GM12878 (cell line): ENCODE measurements around the gene CD55. TPM values are rescaled to one million over a fixed set of nuclear protein-coding genes. Genes with fewer than 3 reads are reported as not detected.

ENCODE experiments used
- BACH1 ChIP-seq: fragments of 450-650 bp; IDR thresholded peaks from 2 replicates; pipeline ENCODE4 v1.6.1; 2017; ENCODE audit warnings: mild to moderate bottlenecking, borderline replicate concordance
- CBFB ChIP-seq: IDR thresholded peaks from 2 replicates; pipeline ENCODE4 v1.6.1; 2016; ENCODE audit warnings: antibody characterized with exemption, low read depth
- CHD1 ChIP-seq: IDR thresholded peaks from 2 replicates; pipeline ENCODE4 v1.6.1; 2012; ENCODE audit warnings: low read depth, low read length, improper control_type of control experiment
- FOS ChIP-seq: IDR thresholded peaks from 3 replicates; pipeline ENCODE4 v1.6.1; 2011; ENCODE audit warnings: borderline replicate concordance; ENCODE audit not compliant: insufficient read length; ENCODE audit errors: extremely low read depth
- GATAD2B ChIP-seq: fragments of 450-650 bp; conservative IDR thresholded peaks from 2 replicates; pipeline ENCODE4 v1.6.1; 2017; ENCODE audit warnings: low read depth, mild to moderate bottlenecking, moderate library complexity
- HCFC1 ChIP-seq: fragments of 150-350 bp; IDR thresholded peaks from 2 replicates; pipeline ENCODE4 v1.6.1; 2014; ENCODE audit warnings: low read length
- KDM1A ChIP-seq: fragments of 200-600 bp; sonication (generic); IDR thresholded peaks from 2 replicates; pipeline ENCODE4 v1.6.1; 2016; ENCODE audit warnings: borderline replicate concordance
- MTA2 ChIP-seq: fragments of 450-650 bp; IDR thresholded peaks from 2 replicates; pipeline ENCODE4 v1.6.1; 2016; ENCODE audit warnings: low read depth, mild to moderate bottlenecking, moderate library complexity
- NBN ChIP-seq: fragments of 450-650 bp; IDR thresholded peaks from 2 replicates; pipeline ENCODE4 v1.6.1; 2016
- RBBP5 ChIP-seq: fragments of 200-600 bp; sonication (generic); conservative IDR thresholded peaks from 2 replicates; pipeline ENCODE4 v1.6.1; 2016
- RFX5 ChIP-seq: IDR thresholded peaks from 2 replicates; pipeline ENCODE4 v1.6.1; 2011; ENCODE audit warnings: low read depth, low read length, improper control_type of control experiment
- SIN3A ChIP-seq: IDR thresholded peaks from 2 replicates; pipeline ENCODE4 v1.6.1; 2012; ENCODE audit warnings: low read depth, low read length, improper control_type of control experiment
- SMAD1 ChIP-seq: fragments of 450-650 bp; IDR thresholded peaks from 2 replicates; pipeline ENCODE4 v1.6.1; 2018; ENCODE audit warnings: mild to moderate bottlenecking, low read depth; ENCODE audit not compliant: partially characterized antibody
- SP1 ChIP-seq: IDR thresholded peaks from one replicate; pipeline ENCODE4 v1.6.1; 2011; ENCODE audit warnings: low read depth, low read length
- SREBF2 ChIP-seq: IDR thresholded peaks from 2 replicates; pipeline ENCODE4 v1.6.1; 2012; ENCODE audit warnings: mild to moderate bottlenecking, low read length
- ZZZ3 ChIP-seq: IDR thresholded peaks from 2 replicates; pipeline ENCODE4 v1.6.1; 2011; ENCODE audit warnings: low read depth; ENCODE audit not compliant: control insufficient read depth, insufficient read length
- polyA plus RNA-seq, 11 experiments: library from polyadenylated mRNA; depleted of rRNA in 4 of 11; unstranded in 6 of 11; stranded (reverse) in 5 of 11; fragments of >200 nt; fragmentation: Nextera tagmentation in 4 of 11; fragmentation: Illumina TruSeq in 1 of 11; extraction: Ambion mirVana in 4 of 11; extraction: Trizol in 1 of 11; gene quantifications; 1 replicate in 1 of 11; 2 replicates in 10 of 11; pipeline versions ENCODE4 v1.2.1 to v1.2.3, GENCODE V29; 2011 to 2016; ENCODE audit warnings: inconsistent platforms in 2 of 11, missing spikeins in 2 of 11, low read depth in 1 of 11
- total RNA-seq, 4 experiments: library from RNA; depleted of rRNA in 3 of 4; stranded (reverse); fragments of >200 nt in 3 of 4; fragmentation: Illumina TruSeq in 1 of 4; extraction: Trizol in 1 of 4; gene quantifications; 2 replicates each; pipeline versions ENCODE4 v1.2.1 to v1.2.3, GENCODE V29; 2013 to 2021
- TF ChIP-seq, protein P1 (sequence below): fragments of 450-650 bp; IDR thresholded peaks from 2 replicates; pipeline ENCODE4 v1.6.1; 2017; ENCODE audit warnings: low read depth, mild to moderate bottlenecking, moderate library complexity
- TF ChIP-seq, protein P2 (sequence below): fragments of 450-650 bp; IDR thresholded peaks from 2 replicates; pipeline ENCODE4 v1.6.1; 2016; ENCODE audit warnings: mild to moderate bottlenecking, moderate library complexity, borderline replicate concordance
- TF ChIP-seq, protein P3 (sequence below): fragments of 450-650 bp; IDR thresholded peaks from 2 replicates; pipeline ENCODE4 v1.6.1; 2016; ENCODE audit warnings: mild to moderate bottlenecking
- TF ChIP-seq, protein P4 (sequence below): IDR thresholded peaks from 2 replicates; pipeline ENCODE4 v1.6.1; 2011; ENCODE audit warnings: borderline replicate concordance, low read depth, mild to moderate bottlenecking, moderate library complexity, mixed read lengths, low read length; ENCODE audit not compliant: insufficient read depth; ENCODE audit errors: extremely low read length
- TF ChIP-seq, protein P5 (sequence below): fragments of 450-650 bp; IDR thresholded peaks from 2 replicates; pipeline ENCODE4 v1.6.1; 2018; ENCODE audit warnings: borderline replicate concordance, mild to moderate bottlenecking; ENCODE audit not compliant: partially characterized antibody

CD55 gene
- total and polyA plus RNA-seq, 10 of the 15 experiments (the other 5 are each of a cell fraction or from before 2014, with no cell fraction given) = 5.2 to 46.5 (median 15.1) TPM

DNA sequence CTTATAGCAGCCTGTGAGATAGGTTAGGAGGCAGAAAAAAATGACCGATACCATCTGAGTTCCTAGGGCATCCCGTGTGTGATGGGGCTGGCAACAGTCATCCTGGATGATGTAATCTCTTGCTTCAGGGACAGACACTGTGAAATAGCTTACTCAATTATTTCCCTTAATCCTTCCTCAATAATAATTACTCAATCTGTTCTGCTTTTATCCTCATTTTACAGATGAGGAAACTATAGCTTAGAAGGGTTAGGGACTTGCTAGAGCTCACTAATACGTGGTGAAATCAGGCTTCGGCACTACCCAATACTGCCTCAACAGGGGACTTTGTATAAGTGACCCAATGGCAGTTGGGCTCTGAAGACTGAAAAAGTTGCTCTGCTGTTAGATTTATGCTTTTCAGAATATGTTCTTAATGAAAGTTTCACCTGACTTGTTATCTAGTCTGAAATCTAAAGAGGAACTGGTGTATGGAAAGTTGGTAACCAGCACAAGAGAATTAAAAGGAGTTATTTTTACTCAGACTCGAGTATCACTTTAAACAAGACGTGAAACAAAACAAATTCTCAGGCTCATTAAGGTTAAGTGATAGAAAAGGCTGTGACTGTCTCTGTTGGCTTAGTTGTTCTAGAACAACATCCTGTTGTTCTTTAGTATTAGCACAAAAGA, 14.4 kb downstream of the CD55 start (continued):
- TF ChIP-seq CHD1 (peak; percentile 83; the same call in 1 of the 2 replicates), SP1 (no peak), SIN3A (no peak), NBN (peak; percentile 48; the same call in 1 of the 2 replicates), MTA2 (peak; percentile 95), HCFC1 (no peak), BACH1 (0 out of 2 replicates have a peak, but pooled peaks have one; percentile 15), KDM1A (no peak), FOS (no peak), CBFB (no peak), ZZZ3 (no peak), RFX5 (no peak), GATAD2B (no peak; the same call in 1 of the 2 replicates), SREBF2 (no peak), RBBP5 (no peak), SMAD1 (peak; percentile 49)
- TF ChIP-seq, protein P1, sequence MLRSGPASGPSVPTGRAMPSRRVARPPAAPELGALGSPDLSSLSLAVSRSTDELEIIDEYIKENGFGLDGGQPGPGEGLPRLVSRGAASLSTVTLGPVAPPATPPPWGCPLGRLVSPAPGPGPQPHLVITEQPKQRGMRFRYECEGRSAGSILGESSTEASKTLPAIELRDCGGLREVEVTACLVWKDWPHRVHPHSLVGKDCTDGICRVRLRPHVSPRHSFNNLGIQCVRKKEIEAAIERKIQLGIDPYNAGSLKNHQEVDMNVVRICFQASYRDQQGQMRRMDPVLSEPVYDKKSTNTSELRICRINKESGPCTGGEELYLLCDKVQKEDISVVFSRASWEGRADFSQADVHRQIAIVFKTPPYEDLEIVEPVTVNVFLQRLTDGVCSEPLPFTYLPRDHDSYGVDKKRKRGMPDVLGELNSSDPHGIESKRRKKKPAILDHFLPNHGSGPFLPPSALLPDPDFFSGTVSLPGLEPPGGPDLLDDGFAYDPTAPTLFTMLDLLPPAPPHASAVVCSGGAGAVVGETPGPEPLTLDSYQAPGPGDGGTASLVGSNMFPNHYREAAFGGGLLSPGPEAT = peak; percentile 84; the same call in 1 of the 2 replicates
- TF ChIP-seq, protein P2, sequence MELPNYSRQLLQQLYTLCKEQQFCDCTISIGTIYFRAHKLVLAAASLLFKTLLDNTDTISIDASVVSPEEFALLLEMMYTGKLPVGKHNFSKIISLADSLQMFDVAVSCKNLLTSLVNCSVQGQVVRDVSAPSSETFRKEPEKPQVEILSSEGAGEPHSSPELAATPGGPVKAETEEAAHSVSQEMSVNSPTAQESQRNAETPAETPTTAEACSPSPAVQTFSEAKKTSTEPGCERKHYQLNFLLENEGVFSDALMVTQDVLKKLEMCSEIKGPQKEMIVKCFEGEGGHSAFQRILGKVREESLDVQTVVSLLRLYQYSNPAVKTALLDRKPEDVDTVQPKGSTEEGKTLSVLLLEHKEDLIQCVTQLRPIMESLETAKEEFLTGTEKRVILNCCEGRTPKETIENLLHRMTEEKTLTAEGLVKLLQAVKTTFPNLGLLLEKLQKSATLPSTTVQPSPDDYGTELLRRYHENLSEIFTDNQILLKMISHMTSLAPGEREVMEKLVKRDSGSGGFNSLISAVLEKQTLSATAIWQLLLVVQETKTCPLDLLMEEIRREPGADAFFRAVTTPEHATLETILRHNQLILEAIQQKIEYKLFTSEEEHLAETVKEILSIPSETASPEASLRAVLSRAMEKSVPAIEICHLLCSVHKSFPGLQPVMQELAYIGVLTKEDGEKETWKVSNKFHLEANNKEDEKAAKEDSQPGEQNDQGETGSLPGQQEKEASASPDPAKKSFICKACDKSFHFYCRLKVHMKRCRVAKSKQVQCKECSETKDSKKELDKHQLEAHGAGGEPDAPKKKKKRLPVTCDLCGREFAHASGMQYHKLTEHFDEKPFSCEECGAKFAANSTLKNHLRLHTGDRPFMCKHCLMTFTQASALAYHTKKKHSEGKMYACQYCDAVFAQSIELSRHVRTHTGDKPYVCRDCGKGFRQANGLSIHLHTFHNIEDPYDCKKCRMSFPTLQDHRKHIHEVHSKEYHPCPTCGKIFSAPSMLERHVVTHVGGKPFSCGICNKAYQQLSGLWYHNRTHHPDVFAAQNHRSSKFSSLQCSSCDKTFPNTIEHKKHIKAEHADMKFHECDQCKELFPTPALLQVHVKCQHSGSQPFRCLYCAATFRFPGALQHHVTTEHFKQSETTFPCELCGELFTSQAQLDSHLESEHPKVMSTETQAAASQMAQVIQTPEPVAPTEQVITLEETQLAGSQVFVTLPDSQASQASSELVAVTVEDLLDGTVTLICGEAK = peak; percentile 29; the same call in 1 of the 2 replicates
- TF ChIP-seq, protein P3, sequence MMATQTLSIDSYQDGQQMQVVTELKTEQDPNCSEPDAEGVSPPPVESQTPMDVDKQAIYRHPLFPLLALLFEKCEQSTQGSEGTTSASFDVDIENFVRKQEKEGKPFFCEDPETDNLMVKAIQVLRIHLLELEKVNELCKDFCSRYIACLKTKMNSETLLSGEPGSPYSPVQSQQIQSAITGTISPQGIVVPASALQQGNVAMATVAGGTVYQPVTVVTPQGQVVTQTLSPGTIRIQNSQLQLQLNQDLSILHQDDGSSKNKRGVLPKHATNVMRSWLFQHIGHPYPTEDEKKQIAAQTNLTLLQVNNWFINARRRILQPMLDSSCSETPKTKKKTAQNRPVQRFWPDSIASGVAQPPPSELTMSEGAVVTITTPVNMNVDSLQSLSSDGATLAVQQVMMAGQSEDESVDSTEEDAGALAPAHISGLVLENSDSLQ = no peak; the same call in 1 of the 2 replicates
- TF ChIP-seq, protein P4, sequence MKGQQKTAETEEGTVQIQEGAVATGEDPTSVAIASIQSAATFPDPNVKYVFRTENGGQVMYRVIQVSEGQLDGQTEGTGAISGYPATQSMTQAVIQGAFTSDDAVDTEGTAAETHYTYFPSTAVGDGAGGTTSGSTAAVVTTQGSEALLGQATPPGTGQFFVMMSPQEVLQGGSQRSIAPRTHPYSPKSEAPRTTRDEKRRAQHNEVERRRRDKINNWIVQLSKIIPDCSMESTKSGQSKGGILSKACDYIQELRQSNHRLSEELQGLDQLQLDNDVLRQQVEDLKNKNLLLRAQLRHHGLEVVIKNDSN = no peak
- TF ChIP-seq, protein P5, sequence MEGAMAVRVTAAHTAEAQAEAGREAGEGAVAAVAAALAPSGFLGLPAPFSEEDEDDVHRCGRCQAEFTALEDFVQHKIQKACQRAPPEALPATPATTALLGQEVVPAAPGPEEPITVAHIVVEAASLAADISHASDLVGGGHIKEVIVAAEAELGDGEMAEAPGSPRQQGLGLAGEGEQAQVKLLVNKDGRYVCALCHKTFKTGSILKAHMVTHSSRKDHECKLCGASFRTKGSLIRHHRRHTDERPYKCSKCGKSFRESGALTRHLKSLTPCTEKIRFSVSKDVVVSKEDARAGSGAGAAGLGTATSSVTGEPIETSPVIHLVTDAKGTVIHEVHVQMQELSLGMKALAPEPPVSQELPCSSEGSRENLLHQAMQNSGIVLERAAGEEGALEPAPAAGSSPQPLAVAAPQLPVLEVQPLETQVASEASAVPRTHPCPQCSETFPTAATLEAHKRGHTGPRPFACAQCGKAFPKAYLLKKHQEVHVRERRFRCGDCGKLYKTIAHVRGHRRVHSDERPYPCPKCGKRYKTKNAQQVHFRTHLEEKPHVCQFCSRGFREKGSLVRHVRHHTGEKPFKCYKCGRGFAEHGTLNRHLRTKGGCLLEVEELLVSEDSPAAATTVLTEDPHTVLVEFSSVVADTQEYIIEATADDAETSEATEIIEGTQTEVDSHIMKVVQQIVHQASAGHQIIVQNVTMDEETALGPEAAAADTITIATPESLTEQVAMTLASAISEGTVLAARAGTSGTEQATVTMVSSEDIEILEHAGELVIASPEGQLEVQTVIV = no peak
